AG09309 (cell line): Measurements from ENCODE around the gene ZNF574.

Experiments used
- DNase-seq: peaks from one replicate; pipeline ENCODE4 v3.0.0-alpha.2; 2010; ENCODE audit warnings: low read depth
- H3K4me3 ChIP-seq: 2 replicates; pipeline ENCODE4 v1.5.1; 2011; ENCODE audit warnings: mild to moderate bottlenecking, low read depth, low read length, moderate library complexity; ENCODE audit not compliant: control insufficient read depth
- TF ChIP-seq, protein P1 (sequence below): IDR thresholded peaks from 2 replicates; pipeline ENCODE4 v1.5.1; 2011; ENCODE audit warnings: mild to moderate bottlenecking, low read depth, low read length, inconsistent platforms; ENCODE audit not compliant: insufficient read depth, control insufficient read depth; ENCODE audit errors: missing control alignments

Gene ZNF574, protein sequence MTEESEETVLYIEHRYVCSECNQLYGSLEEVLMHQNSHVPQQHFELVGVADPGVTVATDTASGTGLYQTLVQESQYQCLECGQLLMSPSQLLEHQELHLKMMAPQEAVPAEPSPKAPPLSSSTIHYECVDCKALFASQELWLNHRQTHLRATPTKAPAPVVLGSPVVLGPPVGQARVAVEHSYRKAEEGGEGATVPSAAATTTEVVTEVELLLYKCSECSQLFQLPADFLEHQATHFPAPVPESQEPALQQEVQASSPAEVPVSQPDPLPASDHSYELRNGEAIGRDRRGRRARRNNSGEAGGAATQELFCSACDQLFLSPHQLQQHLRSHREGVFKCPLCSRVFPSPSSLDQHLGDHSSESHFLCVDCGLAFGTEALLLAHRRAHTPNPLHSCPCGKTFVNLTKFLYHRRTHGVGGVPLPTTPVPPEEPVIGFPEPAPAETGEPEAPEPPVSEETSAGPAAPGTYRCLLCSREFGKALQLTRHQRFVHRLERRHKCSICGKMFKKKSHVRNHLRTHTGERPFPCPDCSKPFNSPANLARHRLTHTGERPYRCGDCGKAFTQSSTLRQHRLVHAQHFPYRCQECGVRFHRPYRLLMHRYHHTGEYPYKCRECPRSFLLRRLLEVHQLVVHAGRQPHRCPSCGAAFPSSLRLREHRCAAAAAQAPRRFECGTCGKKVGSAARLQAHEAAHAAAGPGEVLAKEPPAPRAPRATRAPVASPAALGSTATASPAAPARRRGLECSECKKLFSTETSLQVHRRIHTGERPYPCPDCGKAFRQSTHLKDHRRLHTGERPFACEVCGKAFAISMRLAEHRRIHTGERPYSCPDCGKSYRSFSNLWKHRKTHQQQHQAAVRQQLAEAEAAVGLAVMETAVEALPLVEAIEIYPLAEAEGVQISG

DNA sequence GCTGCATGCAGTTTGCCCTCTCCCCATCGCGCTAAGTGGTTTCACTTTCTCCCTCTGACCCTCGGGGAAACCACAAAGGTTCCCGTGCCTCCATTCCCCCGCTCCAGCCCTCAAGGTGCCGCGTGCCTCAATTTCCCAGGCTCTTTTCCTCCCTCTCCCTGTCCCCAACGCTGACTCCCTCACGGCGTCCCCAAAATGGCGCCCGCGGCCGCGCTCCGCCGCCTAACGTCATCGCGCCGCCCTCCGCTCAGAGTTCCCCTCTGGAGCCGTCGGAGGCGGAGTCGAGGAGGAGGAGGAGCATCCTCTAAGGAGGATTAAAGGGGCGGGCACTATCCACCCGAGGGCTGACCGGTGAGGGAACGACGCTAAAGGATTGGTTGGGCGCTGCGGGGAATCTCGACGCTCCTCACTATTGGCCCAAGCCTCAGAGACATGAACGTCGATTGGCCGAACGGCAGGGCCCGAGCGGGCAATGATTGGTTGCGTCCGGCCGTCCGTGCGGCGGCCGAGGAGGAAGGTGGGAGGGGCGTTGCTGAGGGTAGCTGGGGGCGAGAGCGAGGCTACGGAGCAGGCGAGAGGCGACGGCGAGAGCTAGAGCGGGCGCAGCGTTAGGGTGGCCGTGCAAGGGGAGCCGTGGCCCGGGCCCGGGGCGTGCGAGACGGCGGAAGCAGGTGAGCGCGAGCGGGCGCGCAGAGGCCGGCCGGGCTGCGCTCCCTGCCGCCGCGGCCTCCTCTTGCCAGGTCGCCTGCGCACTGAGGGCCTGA lies at the start of gene ZNF574:
Gene ZNF574, plus strand, starts transcription at position 551 of the 764 bp plus-strand sequence. CDS start 2,441 bp downstream, outside the sequence.
- DNase-seq = peak; percentile 97
- TF ChIP-seq, protein P1, sequence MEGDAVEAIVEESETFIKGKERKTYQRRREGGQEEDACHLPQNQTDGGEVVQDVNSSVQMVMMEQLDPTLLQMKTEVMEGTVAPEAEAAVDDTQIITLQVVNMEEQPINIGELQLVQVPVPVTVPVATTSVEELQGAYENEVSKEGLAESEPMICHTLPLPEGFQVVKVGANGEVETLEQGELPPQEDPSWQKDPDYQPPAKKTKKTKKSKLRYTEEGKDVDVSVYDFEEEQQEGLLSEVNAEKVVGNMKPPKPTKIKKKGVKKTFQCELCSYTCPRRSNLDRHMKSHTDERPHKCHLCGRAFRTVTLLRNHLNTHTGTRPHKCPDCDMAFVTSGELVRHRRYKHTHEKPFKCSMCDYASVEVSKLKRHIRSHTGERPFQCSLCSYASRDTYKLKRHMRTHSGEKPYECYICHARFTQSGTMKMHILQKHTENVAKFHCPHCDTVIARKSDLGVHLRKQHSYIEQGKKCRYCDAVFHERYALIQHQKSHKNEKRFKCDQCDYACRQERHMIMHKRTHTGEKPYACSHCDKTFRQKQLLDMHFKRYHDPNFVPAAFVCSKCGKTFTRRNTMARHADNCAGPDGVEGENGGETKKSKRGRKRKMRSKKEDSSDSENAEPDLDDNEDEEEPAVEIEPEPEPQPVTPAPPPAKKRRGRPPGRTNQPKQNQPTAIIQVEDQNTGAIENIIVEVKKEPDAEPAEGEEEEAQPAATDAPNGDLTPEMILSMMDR = no peak
- peak within 1 kb of the TSS; percentile 94 for H3K4me3 ChIP-seq

DNA sequence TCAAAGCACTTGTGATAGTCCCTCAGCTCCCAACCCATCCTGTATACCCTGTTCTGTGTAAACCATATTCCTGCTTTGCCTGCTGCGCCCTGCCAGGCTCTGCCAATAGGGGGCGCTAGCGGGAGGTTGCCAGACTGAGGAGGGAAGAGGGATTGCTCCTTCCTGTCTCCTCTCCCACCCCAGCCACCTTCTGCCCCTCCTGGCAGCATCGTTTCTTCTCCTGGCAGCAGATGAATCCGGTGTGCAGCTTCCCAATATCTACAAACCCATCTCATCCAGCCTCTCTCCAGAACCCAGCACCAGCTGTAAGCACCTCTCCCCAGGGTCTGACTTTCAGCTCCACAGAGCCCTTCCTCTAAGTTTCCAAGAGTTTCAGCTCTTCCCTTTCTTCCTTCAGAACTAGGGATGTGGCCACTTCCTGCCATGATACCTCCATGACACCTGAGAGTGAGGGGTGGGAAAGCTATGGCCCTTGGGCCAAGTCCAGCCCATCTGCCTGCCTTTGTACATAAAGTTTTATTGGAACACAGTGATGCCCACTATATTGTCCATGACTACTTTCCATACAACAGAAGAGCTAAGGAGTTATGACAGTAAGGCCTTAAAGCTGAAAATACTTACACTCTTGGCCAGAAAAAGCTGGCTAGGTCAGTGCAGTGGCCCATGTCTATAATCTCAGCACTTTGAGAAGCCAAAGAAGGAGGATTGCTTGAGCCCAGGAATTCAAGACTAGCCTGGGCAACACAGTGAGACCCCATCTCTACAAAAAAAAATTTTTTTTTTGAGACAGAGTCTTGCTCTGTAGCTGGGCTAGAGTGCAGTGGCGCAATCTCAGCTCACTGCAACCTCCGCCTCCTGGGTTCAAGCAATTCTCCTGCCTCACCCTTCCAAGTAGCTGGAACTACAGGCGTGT lies 47.4 kb upstream of the ZNF574 start:
- no peak overlapping the region for H3K4me3 ChIP-seq
- DNase-seq = no peak
- TF ChIP-seq, protein P1 = peak; percentile 64

DNA sequence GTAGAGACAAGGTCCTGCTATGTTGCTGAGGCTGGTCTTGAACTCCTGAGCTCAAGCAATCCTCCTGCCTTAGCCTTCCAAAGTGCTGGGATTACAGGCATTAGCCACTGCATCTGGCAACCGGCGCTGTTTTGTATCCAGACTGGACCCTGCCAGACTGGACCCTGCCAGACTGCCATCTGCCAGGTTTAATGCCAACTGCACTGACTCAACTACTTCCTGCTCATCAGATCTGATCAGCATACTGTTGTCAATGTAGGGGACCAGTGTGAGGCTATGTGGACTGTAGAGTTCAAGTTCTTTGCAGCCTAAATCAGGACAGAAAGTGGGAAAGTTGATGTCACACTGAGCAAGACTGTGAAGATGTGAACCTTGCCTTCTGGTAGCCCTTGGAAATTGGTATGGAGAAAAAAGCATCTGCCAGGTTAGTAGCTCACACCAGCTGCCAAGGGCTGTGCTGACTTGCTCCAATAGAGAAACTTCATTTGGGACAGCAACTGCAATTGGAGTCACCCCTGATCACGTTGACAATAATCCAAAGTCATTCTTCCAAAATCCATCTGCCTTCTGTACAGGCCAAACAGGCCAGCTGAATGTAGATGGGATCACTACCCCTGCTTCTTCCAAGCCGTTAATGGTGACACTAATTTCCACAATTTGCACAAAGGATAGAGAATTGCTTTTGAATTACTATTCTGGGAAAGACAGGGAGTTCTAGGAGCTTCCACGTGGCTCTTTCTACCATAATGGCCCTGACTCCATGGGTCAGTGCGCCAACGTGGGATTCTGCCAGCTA lies 45.1 kb upstream of the ZNF574 start:
- DNase-seq = no peak
- H3K4me3 ChIP-seq = no peak overlapping the region
- TF ChIP-seq, protein P1 = no peak

DNA sequence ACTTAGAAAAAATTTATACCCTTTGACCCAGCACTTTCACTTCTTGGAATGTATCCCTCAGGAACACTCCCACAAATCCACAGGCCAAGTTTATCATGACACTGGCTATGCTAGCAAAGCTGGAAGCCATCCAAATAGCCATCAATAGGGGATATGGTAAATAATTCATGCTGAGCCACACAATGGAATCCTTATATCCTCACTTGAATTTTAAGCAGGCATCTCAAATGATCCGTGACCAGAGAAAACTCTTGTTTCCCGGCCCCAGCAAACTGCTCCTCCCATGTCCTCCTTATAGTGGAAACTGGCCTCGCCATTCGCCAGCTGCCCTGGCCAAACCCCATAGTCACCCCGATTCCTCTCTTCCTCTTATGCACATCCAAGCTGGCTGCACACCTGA lies 43.5 kb upstream of the ZNF574 start:
- TF ChIP-seq, protein P1 = no peak
- no peak for DNase-seq
- no peak overlapping the region for H3K4me3 ChIP-seq

DNA sequence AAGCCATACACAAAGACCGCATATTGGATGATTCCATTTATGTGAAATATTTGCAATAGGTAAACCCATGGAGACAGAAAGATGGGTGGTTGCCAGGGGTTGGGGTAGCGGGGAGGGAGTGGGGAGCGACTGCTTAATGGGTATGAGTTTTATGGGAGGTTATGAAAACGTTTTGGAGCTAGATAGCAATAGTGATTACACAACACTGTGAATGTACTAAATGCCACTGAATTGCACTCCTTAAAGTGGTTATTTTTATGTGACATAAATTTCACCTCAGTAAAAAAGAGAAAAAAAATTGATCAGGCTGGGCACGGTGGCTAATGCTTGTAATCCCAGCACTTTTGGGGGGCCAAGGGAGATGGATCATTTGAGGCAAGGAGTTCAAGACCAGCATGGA lies 42.6 kb upstream of the ZNF574 start:
- DNase-seq = no peak
- TF ChIP-seq, protein P1 = no peak
- no peak overlapping the region for H3K4me3 ChIP-seq
